GM23338 (cell line): Measurements from ENCODE around the gene PGLYRP4. TPM values are rescaled to one million over a fixed set of nuclear protein-coding genes. Genes with fewer than 3 reads are reported as not detected.

Experiments used
- ATAC-seq: fragments of 200-7000 bp; cut with Tn5 transposase; 3 replicates; pipeline ENCODE4 v1.9.1; 2020
- DNase-seq: peaks from one replicate; pipeline ENCODE4 v3.0.0-alpha.2; 2015; ENCODE audit warnings: low spot score
- H2AFZ ChIP-seq: fragments of 200-600 bp; sonication (generic); 2 replicates; pipeline ENCODE4 v1.8.0; 2016; ENCODE audit warnings: antibody characterized with exemption, mild to moderate bottlenecking, moderate library complexity
- H3F3A ChIP-seq: fragments of 200-600 bp; sonication (generic); replicated peaks from 2 replicates; pipeline ENCODE4 v1.8.0; 2017; ENCODE audit warnings: antibody characterized with exemption, mixed run types, low read depth
- H3K27ac ChIP-seq: fragments of 200-600 bp; sonication (generic); 2 replicates; pipeline ENCODE4 v1.6.1; 2016; ENCODE audit warnings: low read depth
- H3K27me3 ChIP-seq: fragments of 200-600 bp; sonication (generic); 2 replicates; pipeline ENCODE4 v1.8.0; 2016; ENCODE audit warnings: mild to moderate bottlenecking, mixed run types, moderate library complexity; ENCODE audit not compliant: insufficient read depth
- H3K36me3 ChIP-seq: fragments of 200-600 bp; sonication (generic); 2 replicates; pipeline ENCODE4 v1.8.0; 2016; ENCODE audit warnings: mild to moderate bottlenecking; ENCODE audit not compliant: insufficient read depth
- H3K4me1 ChIP-seq: fragments of 200-600 bp; sonication (generic); 2 replicates; pipeline ENCODE4 v1.8.0; 2016; ENCODE audit warnings: mild to moderate bottlenecking, moderate library complexity; ENCODE audit not compliant: insufficient read depth
- H3K4me2 ChIP-seq: fragments of 200-600 bp; sonication (generic); 2 replicates; pipeline ENCODE4 v1.7.1; 2017; ENCODE audit warnings: mixed run types
- H3K4me3 ChIP-seq: fragments of 200-600 bp; sonication (generic); 2 replicates; pipeline ENCODE4 v1.6.1; 2016; ENCODE audit warnings: mixed run types
- H3K79me2 ChIP-seq: fragments of 200-600 bp; sonication (generic); replicated peaks from 2 replicates; pipeline ENCODE4 v1.8.0; 2017; ENCODE audit warnings: mild to moderate bottlenecking; ENCODE audit not compliant: insufficient read depth
- H3K9me2 ChIP-seq: fragments of 200-600 bp; sonication (generic); 2 replicates; pipeline ENCODE4 v1.8.0; 2017; ENCODE audit not compliant: insufficient read depth
- H4K20me1 ChIP-seq: fragments of 200-600 bp; sonication (generic); replicated peaks from 2 replicates; pipeline ENCODE4 v1.8.0; 2017; ENCODE audit warnings: mild to moderate bottlenecking; ENCODE audit not compliant: insufficient read depth
- H3K27ac Mint-ChIP-seq: 2 replicates; pipeline ENCODE4 v1.8.0; 2020; ENCODE audit warnings: inconsistent platforms, mild to moderate bottlenecking, moderate library complexity, mixed read lengths
- H3K27me3 Mint-ChIP-seq: 3 replicates; pipeline ENCODE4 v1.8.0; 2022; ENCODE audit warnings: low read depth, mild to moderate bottlenecking, moderate library complexity, mixed read lengths, inconsistent platforms; ENCODE audit not compliant: insufficient read depth, poor library complexity
- H3K36me3 Mint-ChIP-seq: 3 replicates; pipeline ENCODE4 v1.8.0; 2021; ENCODE audit warnings: low read depth, mild to moderate bottlenecking, inconsistent platforms, moderate library complexity, mixed read lengths
- H3K4me1 Mint-ChIP-seq: 3 replicates; pipeline ENCODE4 v1.8.0; 2020; ENCODE audit warnings: mild to moderate bottlenecking, inconsistent platforms, mixed read lengths
- H3K4me3 Mint-ChIP-seq: 3 replicates; pipeline ENCODE4 v1.8.0; 2021; ENCODE audit warnings: moderate library complexity, mild to moderate bottlenecking, inconsistent platforms, mixed read lengths
- H3K9me3 Mint-ChIP-seq: 3 replicates; pipeline ENCODE4 v1.8.0; 2020; ENCODE audit warnings: moderate library complexity, mild to moderate bottlenecking, inconsistent platforms, mixed read lengths
- CREB1 ChIP-seq: fragments of 250-450 bp; sonication (Bioruptor Pico); IDR thresholded peaks from 2 replicates; pipeline ENCODE4 v1.5.0; 2020; ENCODE audit warnings: low read depth, mild to moderate bottlenecking, moderate library complexity
- ETS1 ChIP-seq: IDR thresholded peaks from 2 replicates; pipeline ENCODE4 v1.6.1; 2016; ENCODE audit warnings: antibody characterized with exemption
- EZH2 ChIP-seq: fragments of 200-600 bp; sonication (generic); IDR thresholded peaks from one replicate; pipeline ENCODE4 v1.8.0; 2017; ENCODE audit warnings: antibody characterized with exemption, mild to moderate bottlenecking, low read depth; ENCODE audit not compliant: unreplicated experiment
- JUNB ChIP-seq: IDR thresholded peaks from one replicate; pipeline ENCODE4 v1.6.1; 2016; ENCODE audit warnings: antibody characterized with exemption; ENCODE audit not compliant: unreplicated experiment
- POLR2AphosphoS5 ChIP-seq: IDR thresholded peaks from 2 replicates; pipeline ENCODE4 v1.6.1; 2016; ENCODE audit warnings: antibody characterized with exemption, low read depth
- REST ChIP-seq: IDR thresholded peaks from one replicate; pipeline ENCODE4 v1.6.1; 2018; ENCODE audit warnings: antibody characterized with exemption; ENCODE audit not compliant: unreplicated experiment
- STAT1 ChIP-seq: IDR thresholded peaks from one replicate; pipeline ENCODE4 v1.6.1; 2016; ENCODE audit warnings: antibody characterized with exemption; ENCODE audit not compliant: unreplicated experiment
- ZNF114 ChIP-seq: fragments of 250-450 bp; sonication (Bioruptor Pico); IDR thresholded peaks from 2 replicates; pipeline ENCODE4 v1.5.0; 2020; ENCODE audit warnings: mild to moderate bottlenecking, moderate library complexity
- ZNF331 ChIP-seq: fragments of 250-450 bp; sonication (Bioruptor Pico); IDR thresholded peaks from 2 replicates; pipeline ENCODE4 v1.5.0; 2020; ENCODE audit warnings: low read depth, mild to moderate bottlenecking, moderate library complexity
- polyA plus RNA-seq: library from polyadenylated mRNA; unstranded; fragments of >200 nt; fragmentation: Nextera tagmentation; extraction: Ambion mirVana; gene quantifications from 2 replicates; pipeline ENCODE4 v1.2.1, GENCODE V29; 2016
- total RNA-seq: library from RNA; depleted of rRNA; stranded (reverse); fragments of >200 nt; shearing (Covaris generic); gene quantifications from 2 replicates; pipeline ENCODE4 v1.2.3, GENCODE V29; 2014
- TF ChIP-seq, protein P1 (sequence below): fragments of 250-450 bp; sonication (Bioruptor Pico); IDR thresholded peaks from 2 replicates; pipeline ENCODE4 v1.5.0; 2020; ENCODE audit warnings: mild to moderate bottlenecking, moderate library complexity
- TF ChIP-seq, protein P2 (sequence below), 2 experiments: fragments of 200-600 bp in 1 of 2; sonication (generic) in 1 of 2; conservative IDR thresholded peaks; 2 replicates each; pipeline versions ENCODE4 v1.5.1 to v1.6.1; 2016 to 2017; ENCODE audit warnings: antibody characterized with exemption in 2 of 2, low read depth in 2 of 2, mild to moderate bottlenecking in 2 of 2, moderate library complexity in 1 of 2

Gene PGLYRP4
- total and polyA plus RNA-seq, 2 experiments from 2014 or later, result not detected

DNA sequence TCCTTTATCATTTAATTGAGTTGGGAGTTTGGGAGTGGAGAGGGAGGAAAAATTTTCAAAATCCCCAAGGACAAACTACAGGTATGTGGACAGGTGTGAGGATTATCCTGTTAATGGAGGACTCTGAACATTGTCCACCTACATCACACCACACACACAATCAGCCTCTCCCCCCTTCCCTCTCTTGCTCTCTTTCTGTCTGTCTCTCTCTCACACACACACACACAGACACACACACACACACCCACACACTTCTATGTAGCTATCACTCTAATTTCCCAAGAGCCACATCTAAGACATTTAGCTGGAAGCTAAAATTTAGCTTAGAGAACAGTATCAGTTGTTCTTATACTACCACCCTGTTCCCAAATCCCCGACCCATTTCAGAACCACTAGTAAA is 40.8 kb upstream of the PGLYRP4 start (continued):
- TF ChIP-seq, protein P1, sequence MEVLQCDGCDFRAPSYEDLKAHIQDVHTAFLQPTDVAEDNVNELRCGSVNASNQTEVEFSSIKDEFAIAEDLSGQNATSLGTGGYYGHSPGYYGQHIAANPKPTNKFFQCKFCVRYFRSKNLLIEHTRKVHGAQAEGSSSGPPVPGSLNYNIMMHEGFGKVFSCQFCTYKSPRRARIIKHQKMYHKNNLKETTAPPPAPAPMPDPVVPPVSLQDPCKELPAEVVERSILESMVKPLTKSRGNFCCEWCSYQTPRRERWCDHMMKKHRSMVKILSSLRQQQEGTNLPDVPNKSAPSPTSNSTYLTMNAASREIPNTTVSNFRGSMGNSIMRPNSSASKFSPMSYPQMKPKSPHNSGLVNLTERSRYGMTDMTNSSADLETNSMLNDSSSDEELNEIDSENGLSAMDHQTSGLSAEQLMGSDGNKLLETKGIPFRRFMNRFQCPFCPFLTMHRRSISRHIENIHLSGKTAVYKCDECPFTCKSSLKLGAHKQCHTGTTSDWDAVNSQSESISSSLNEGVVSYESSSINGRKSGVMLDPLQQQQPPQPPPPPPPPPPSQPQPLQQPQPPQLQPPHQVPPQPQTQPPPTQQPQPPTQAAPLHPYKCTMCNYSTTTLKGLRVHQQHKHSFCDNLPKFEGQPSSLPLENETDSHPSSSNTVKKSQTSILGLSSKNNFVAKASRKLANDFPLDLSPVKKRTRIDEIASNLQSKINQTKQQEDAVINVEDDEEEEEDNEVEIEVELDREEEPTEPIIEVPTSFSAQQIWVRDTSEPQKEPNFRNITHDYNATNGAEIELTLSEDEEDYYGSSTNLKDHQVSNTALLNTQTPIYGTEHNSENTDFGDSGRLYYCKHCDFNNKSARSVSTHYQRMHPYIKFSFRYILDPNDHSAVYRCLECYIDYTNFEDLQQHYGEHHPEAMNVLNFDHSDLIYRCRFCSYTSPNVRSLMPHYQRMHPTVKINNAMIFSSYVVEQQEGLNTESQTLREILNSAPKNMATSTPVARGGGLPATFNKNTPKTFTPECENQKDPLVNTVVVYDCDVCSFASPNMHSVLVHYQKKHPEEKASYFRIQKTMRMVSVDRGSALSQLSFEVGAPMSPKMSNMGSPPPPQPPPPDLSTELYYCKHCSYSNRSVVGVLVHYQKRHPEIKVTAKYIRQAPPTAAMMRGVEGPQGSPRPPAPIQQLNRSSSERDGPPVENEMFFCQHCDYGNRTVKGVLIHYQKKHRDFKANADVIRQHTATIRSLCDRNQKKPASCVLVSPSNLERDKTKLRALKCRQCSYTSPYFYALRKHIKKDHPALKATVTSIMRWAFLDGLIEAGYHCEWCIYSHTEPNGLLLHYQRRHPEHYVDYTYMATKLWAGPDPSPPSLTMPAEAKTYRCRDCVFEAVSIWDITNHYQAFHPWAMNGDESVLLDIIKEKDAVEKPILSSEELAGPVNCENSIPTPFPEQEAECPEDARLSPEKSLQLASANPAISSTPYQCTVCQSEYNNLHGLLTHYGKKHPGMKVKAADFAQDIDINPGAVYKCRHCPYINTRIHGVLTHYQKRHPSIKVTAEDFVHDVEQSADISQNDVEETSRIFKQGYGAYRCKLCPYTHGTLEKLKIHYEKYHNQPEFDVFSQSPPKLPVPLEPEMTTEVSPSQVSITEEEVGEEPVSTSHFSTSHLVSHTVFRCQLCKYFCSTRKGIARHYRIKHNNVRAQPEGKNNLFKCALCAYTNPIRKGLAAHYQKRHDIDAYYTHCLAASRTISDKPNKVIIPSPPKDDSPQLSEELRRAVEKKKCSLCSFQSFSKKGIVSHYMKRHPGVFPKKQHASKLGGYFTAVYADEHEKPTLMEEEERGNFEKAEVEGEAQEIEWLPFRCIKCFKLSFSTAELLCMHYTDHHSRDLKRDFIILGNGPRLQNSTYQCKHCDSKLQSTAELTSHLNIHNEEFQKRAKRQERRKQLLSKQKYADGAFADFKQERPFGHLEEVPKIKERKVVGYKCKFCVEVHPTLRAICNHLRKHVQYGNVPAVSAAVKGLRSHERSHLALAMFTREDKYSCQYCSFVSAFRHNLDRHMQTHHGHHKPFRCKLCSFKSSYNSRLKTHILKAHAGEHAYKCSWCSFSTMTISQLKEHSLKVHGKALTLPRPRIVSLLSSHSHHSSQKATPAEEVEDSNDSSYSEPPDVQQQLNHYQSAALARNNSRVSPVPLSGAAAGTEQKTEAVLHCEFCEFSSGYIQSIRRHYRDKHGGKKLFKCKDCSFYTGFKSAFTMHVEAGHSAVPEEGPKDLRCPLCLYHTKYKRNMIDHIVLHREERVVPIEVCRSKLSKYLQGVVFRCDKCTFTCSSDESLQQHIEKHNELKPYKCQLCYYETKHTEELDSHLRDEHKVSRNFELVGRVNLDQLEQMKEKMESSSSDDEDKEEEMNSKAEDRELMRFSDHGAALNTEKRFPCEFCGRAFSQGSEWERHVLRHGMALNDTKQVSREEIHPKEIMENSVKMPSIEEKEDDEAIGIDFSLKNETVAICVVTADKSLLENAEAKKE (CRISPR knock-in tag), result no peak
- TF ChIP-seq CREB1 (no peak), STAT1 (no peak), ZNF331 (no peak), ETS1 (no peak), EZH2 (no peak)

DNA sequence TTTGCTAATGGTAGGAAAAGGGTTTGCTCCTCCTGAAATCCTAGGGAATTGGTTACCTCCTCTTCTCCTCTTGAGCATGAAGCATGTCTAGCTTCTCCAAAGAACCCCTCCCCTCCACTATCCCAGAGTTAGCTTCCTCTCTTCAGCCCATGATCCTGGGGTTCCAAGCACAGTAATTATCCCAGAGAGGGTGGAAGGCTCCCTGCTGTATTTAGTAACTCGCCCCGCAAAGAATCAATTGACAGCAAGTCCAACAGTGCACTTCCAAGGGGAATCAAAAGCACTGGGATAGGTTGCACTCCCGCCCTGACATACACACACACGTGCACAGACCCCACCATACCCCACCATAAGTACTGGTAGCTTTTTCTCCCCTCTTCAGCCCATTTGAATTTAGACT is 39.1 kb upstream of the PGLYRP4 start:
- H3K27ac Mint-ChIP-seq, result no peak overlapping the region
- no peak overlapping the region for H3K4me3 Mint-ChIP-seq
- H3K4me1 ChIP-seq, result no peaks in the 10 kb centered on the region
- no peak overlapping the region for H2AFZ ChIP-seq
- H3K36me3 ChIP-seq, result no peaks in the 10 kb centered on the region
- H3K4me3 ChIP-seq, result no peak overlapping the region
- no peaks in the 10 kb centered on the region for H4K20me1 ChIP-seq
- no peak overlapping the region for H3K4me2 ChIP-seq
- no peaks in the 10 kb centered on the region for H3F3A ChIP-seq
- no peaks in the 10 kb centered on the region for H3K27me3 Mint-ChIP-seq
- H3K9me2 ChIP-seq, result 0 out of 2 replicates have a peak, but pooled peaks cover 3% of the 10 kb centered on the region
- no peaks in the 10 kb centered on the region for H3K9me3 Mint-ChIP-seq
- H3K27me3 ChIP-seq, result no peaks in the 10 kb centered on the region
- H3K4me1 Mint-ChIP-seq, result no peaks in the 10 kb centered on the region
- H3K79me2 ChIP-seq, result no peaks in the 10 kb centered on the region
- H3K27ac ChIP-seq, result no peak overlapping the region
- H3K36me3 Mint-ChIP-seq, result no peaks in the 10 kb centered on the region
- no peak for DNase-seq
- no peak for ATAC-seq
- TF ChIP-seq ZNF114 (no peak), STAT1 (no peak), JUNB (no peak), REST (no peak), POLR2AphosphoS5 (no peak), ZNF331 (no peak), ETS1 (no peak)
- TF ChIP-seq, protein P2, sequence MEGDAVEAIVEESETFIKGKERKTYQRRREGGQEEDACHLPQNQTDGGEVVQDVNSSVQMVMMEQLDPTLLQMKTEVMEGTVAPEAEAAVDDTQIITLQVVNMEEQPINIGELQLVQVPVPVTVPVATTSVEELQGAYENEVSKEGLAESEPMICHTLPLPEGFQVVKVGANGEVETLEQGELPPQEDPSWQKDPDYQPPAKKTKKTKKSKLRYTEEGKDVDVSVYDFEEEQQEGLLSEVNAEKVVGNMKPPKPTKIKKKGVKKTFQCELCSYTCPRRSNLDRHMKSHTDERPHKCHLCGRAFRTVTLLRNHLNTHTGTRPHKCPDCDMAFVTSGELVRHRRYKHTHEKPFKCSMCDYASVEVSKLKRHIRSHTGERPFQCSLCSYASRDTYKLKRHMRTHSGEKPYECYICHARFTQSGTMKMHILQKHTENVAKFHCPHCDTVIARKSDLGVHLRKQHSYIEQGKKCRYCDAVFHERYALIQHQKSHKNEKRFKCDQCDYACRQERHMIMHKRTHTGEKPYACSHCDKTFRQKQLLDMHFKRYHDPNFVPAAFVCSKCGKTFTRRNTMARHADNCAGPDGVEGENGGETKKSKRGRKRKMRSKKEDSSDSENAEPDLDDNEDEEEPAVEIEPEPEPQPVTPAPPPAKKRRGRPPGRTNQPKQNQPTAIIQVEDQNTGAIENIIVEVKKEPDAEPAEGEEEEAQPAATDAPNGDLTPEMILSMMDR (conservative IDR thresholded peaks at IDR 0.05; ENCODE audit: low read depth in 2 of 2), result no peak
